ENCODE data around the gene RAB34. TPM values are rescaled to one million over a fixed set of nuclear protein-coding genes. Genes with fewer than 3 reads are reported as not detected.

Gene RAB34
- total and polyA plus RNA-seq, 9 of the 15 experiments (the other 6 are each of a cell fraction or from before 2014, with no cell fraction given), result 0.07 to 3.8 (median 0.46) TPM; not detected in 1

- TF ChIP-seq, protein P1, sequence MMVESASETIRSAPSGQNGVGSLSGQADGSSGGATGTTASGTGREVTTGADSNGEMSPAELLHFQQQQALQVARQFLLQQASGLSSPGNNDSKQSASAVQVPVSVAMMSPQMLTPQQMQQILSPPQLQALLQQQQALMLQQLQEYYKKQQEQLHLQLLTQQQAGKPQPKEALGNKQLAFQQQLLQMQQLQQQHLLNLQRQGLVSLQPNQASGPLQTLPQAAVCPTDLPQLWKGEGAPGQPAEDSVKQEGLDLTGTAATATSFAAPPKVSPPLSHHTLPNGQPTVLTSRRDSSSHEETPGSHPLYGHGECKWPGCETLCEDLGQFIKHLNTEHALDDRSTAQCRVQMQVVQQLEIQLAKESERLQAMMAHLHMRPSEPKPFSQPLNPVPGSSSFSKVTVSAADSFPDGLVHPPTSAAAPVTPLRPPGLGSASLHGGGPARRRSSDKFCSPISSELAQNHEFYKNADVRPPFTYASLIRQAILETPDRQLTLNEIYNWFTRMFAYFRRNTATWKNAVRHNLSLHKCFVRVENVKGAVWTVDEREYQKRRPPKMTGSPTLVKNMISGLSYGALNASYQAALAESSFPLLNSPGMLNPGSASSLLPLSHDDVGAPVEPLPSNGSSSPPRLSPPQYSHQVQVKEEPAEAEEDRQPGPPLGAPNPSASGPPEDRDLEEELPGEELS (CRISPR knock-in tag; IDR thresholded peaks at IDR 0.05; ENCODE audit: borderline replicate concordance), result no peak
- peak; percentile 81 for TF ChIP-seq SMAD4 (CRISPR knock-in tag; conservative IDR thresholded peaks at IDR 0.05)
- TF ChIP-seq HMGN3 (IDR thresholded peaks at IDR 0.05; ENCODE audit: borderline replicate concordance, extremely low read depth, insufficient read length, low read depth, low read length), result peak; percentile 97
- peak; percentile 79 for TF ChIP-seq NKRF (IDR thresholded peaks at IDR 0.05; ENCODE audit: borderline replicate concordance)
- no peak for TF ChIP-seq IRF1 (CRISPR knock-in tag; IDR thresholded peaks at IDR 0.05; ENCODE audit: borderline replicate concordance)
- TF ChIP-seq, protein P2, sequence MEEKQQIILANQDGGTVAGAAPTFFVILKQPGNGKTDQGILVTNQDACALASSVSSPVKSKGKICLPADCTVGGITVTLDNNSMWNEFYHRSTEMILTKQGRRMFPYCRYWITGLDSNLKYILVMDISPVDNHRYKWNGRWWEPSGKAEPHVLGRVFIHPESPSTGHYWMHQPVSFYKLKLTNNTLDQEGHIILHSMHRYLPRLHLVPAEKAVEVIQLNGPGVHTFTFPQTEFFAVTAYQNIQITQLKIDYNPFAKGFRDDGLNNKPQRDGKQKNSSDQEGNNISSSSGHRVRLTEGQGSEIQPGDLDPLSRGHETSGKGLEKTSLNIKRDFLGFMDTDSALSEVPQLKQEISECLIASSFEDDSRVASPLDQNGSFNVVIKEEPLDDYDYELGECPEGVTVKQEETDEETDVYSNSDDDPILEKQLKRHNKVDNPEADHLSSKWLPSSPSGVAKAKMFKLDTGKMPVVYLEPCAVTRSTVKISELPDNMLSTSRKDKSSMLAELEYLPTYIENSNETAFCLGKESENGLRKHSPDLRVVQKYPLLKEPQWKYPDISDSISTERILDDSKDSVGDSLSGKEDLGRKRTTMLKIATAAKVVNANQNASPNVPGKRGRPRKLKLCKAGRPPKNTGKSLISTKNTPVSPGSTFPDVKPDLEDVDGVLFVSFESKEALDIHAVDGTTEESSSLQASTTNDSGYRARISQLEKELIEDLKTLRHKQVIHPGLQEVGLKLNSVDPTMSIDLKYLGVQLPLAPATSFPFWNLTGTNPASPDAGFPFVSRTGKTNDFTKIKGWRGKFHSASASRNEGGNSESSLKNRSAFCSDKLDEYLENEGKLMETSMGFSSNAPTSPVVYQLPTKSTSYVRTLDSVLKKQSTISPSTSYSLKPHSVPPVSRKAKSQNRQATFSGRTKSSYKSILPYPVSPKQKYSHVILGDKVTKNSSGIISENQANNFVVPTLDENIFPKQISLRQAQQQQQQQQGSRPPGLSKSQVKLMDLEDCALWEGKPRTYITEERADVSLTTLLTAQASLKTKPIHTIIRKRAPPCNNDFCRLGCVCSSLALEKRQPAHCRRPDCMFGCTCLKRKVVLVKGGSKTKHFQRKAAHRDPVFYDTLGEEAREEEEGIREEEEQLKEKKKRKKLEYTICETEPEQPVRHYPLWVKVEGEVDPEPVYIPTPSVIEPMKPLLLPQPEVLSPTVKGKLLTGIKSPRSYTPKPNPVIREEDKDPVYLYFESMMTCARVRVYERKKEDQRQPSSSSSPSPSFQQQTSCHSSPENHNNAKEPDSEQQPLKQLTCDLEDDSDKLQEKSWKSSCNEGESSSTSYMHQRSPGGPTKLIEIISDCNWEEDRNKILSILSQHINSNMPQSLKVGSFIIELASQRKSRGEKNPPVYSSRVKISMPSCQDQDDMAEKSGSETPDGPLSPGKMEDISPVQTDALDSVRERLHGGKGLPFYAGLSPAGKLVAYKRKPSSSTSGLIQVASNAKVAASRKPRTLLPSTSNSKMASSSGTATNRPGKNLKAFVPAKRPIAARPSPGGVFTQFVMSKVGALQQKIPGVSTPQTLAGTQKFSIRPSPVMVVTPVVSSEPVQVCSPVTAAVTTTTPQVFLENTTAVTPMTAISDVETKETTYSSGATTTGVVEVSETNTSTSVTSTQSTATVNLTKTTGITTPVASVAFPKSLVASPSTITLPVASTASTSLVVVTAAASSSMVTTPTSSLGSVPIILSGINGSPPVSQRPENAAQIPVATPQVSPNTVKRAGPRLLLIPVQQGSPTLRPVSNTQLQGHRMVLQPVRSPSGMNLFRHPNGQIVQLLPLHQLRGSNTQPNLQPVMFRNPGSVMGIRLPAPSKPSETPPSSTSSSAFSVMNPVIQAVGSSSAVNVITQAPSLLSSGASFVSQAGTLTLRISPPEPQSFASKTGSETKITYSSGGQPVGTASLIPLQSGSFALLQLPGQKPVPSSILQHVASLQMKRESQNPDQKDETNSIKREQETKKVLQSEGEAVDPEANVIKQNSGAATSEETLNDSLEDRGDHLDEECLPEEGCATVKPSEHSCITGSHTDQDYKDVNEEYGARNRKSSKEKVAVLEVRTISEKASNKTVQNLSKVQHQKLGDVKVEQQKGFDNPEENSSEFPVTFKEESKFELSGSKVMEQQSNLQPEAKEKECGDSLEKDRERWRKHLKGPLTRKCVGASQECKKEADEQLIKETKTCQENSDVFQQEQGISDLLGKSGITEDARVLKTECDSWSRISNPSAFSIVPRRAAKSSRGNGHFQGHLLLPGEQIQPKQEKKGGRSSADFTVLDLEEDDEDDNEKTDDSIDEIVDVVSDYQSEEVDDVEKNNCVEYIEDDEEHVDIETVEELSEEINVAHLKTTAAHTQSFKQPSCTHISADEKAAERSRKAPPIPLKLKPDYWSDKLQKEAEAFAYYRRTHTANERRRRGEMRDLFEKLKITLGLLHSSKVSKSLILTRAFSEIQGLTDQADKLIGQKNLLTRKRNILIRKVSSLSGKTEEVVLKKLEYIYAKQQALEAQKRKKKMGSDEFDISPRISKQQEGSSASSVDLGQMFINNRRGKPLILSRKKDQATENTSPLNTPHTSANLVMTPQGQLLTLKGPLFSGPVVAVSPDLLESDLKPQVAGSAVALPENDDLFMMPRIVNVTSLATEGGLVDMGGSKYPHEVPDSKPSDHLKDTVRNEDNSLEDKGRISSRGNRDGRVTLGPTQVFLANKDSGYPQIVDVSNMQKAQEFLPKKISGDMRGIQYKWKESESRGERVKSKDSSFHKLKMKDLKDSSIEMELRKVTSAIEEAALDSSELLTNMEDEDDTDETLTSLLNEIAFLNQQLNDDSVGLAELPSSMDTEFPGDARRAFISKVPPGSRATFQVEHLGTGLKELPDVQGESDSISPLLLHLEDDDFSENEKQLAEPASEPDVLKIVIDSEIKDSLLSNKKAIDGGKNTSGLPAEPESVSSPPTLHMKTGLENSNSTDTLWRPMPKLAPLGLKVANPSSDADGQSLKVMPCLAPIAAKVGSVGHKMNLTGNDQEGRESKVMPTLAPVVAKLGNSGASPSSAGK (IDR thresholded peaks at IDR 0.05), result peak; percentile 99
- TF ChIP-seq E2F3 (CRISPR knock-in tag; IDR thresholded peaks at IDR 0.05), result peak; percentile 67
- peak; percentile 82 for TF ChIP-seq KDM2B (CRISPR knock-in tag; IDR thresholded peaks at IDR 0.05)
- peak; percentile 58 for TF ChIP-seq RBM22 (IDR thresholded peaks at IDR 0.05; ENCODE audit: low read depth, low read length, poor library complexity, severe bottlenecking)
These were observed 6.6 kb downstream of the RAB34 start (continued) for GRCh38 chr17:28710861-28711722.
